Transverse colon (tissue), 3 donors: ENCODE results near the gene MTURN.

Source experiments
- EP300 ChIP-seq: sonication (generic); formaldehyde crosslinking; IDR thresholded peaks from one replicate; pipeline ENCODE4 v1.6.1; 2017; ENCODE audit warnings: antibody characterized with exemption, low read depth
- TF ChIP-seq, protein P1 (sequence below), 5 experiments: fragments of 200-600 bp in 3 of 5; fragments of 450-650 bp in 2 of 5; sonication (generic) in 3 of 5; IDR thresholded peaks; 1 replicate in 2 of 5; 2 replicates in 3 of 5; pipeline ENCODE4 v1.5.1; 2016 to 2017; ENCODE audit warnings: antibody characterized with exemption in 5 of 5, inconsistent platforms in 3 of 5, mild to moderate bottlenecking in 2 of 5, moderate library complexity in 1 of 5

GRCh38 chr7:30135301-30136116, 723 bp downstream of the MTURN start:
- TF ChIP-seq, protein P1, sequence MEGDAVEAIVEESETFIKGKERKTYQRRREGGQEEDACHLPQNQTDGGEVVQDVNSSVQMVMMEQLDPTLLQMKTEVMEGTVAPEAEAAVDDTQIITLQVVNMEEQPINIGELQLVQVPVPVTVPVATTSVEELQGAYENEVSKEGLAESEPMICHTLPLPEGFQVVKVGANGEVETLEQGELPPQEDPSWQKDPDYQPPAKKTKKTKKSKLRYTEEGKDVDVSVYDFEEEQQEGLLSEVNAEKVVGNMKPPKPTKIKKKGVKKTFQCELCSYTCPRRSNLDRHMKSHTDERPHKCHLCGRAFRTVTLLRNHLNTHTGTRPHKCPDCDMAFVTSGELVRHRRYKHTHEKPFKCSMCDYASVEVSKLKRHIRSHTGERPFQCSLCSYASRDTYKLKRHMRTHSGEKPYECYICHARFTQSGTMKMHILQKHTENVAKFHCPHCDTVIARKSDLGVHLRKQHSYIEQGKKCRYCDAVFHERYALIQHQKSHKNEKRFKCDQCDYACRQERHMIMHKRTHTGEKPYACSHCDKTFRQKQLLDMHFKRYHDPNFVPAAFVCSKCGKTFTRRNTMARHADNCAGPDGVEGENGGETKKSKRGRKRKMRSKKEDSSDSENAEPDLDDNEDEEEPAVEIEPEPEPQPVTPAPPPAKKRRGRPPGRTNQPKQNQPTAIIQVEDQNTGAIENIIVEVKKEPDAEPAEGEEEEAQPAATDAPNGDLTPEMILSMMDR (IDR thresholded peaks at IDR 0.05): no peak
- TF ChIP-seq EP300: no peak
